Umbilical cord (tissue), 2 donors: ENCODE measurements around the gene VWF. TPM values are rescaled to one million over a fixed set of nuclear protein-coding genes. Genes with fewer than 3 reads are reported as not detected.

ENCODE experiments used
- DNase-seq: peaks from one replicate; pipeline ENCODE4 v3.0.0-alpha.2; 2015; ENCODE audit warnings: low spot score
- total RNA-seq: library from RNA; depleted of rRNA; stranded (reverse); fragments of >200 nt; gene quantifications from one replicate; pipeline ENCODE4 v1.2.3, GENCODE V29; 2014; ENCODE audit warnings: low replicate concordance; ENCODE audit not compliant: insufficient read depth

Gene VWF
- total RNA-seq, 1 donor from 2014 or later: 99.9 TPM

DNA sequence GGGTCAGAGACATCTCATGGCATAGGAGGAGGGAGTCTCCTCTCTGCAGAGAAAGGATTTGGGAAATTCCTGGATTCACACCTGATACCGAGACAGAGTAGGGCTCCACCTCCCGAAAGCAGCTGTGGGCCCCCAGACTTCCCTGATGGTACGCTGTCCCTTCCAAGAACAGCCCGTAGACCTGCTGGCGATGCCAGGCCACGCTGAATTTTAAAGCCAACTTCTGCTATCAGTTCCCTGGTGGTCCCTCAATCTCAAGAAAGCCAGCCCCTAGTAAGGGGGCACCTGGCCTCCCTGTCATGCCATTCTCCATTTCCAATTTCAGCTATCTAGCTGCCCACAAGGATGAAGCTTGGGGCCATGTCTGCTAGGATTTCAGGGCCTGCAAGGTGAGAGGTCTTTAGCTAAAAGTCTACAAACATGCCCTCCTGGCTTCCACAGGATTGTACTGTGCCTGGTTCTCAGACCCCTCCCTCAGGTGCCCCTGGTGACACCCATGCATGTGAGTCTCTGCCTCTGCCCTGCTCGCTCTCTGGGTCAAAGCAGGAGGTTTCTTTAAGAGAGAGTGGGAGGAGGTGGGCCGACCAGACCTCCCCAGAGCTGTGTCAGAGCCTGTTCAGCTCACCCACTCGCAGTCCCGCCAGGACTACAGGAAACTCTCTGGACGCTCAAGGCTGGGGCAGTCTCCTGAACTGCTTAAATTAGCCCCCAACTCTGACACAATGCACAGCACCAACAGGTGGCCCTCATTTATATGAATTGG, 209.9 kb downstream of the VWF start:
- DNase-seq: no peak

DNA sequence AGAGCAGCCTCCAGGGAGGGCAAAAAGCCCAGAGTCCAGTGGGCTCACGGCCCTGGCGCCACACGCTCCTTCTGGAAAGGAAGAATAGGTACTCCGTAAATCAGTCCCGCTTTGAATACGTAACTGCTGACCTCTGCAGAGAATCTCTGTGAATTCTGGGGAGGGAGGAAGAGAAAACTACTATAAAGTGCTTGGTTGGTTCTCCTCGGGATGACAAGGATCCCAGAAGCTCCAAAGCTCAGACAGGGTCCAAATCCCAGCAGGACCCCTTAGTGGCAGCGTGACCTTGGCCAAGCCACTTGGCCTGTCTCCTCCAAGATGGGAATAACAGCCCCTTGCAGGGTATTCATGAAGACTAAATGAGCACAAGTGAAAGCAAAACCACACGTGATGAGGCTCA, 211.1 kb downstream of the VWF start:
- DNase-seq: no peak

- DNase-seq: no peak
Measured at GRCh38 chr12:5912437-5913334, 211.8 kb downstream of the VWF start.

DNA sequence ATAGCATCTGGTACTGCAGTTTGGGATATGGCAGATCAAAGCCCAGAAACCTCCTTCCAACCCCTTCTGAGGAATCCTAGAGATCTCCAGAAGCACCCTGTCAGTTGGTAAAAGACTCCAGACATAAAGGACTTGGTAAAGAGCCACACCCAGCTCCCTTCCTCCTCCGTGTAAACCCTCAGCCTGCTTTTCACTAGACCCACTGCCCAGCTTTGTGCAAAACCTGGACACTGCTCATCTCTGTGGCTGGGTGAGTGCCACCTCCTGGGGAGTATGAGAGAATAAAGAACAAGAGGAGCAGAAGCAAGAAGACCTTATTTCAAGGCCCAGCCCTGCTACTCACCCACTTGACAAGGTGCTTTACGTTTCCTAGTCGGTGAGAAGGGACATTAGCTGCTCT, 212.5 kb downstream of the VWF start:
- peak; percentile 44 for DNase-seq

GRCh38 chr12:5910790-5911548, 213.5 kb downstream of the VWF start:
- DNase-seq: no peak

GRCh38 chr12:5909560-5909959, 214.9 kb downstream of the VWF start:
- no peak for DNase-seq

GRCh38 chr12:5908251-5908650, 216.2 kb downstream of the VWF start:
- no peak for DNase-seq

GRCh38 chr12:5907807-5908206, 216.7 kb downstream of the VWF start:
- DNase-seq: no peak

DNA sequence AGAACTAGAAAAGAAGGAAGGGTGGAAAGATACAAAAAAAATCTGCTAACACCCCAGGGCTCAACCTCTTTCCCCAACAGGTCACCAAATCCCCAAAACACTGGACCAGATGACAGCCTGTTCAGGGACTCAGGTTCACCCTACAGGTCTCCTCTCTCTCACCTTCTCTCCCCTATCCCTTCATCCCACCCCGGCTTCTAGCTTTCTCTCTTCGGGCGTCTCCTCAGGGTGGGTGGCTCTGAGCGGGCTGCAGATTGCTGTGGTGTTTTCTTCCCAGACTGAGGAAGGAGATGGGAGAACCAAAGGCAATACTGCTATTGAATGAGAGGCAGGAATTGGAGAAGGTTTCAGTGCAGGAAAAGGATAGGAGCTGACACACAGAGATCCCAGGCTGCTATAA, 218.7 kb downstream of the VWF start:
- no peak for DNase-seq

DNA sequence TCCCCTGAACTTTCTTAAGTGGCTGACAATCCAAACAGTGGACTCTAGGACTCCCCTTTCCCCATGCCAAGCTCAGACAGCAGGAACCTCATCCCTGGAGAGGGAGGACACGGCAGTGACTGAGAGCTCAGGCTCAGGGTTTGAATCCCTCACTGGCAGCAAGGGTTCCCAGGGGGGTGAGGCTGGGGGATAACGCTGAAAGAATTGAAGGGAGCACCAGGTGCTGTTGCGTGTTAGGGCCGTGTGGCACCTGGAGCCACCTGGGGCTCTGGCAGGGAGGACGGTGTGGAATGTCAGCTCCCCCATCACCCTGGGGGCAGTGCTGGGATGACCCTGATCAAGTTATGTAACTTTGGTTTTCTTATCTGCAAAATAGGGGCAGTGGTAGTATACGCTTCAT, 219.5 kb downstream of the VWF start:
- DNase-seq: no peak

GRCh38 chr12:5904441-5904840, 220.0 kb downstream of the VWF start:
- no peak for DNase-seq

DNA sequence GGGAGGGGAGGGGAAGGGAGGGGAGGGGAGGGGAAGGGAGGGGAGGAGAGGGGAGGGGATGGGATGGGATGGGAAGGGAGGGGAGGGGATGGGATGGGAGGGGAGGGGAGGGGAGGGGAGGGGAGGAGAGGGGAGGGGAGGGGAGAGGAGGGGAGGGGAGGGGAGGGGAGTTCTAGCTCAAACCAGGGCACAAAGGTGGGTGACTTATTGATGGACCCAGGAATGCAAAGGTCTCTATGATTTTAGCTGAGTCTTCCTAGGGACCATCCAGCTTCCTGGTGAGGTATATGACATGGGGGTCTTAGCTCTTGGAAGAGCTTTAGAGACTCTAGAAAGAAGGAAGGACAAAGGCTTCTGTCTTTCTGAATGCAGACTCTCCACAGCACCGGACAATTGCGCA, 221.7 kb downstream of the VWF start:
- no peak for DNase-seq

- no peak for DNase-seq
Measured at GRCh38 chr12:5901416-5901815, 223.1 kb downstream of the VWF start.

- DNase-seq: no peak
Measured at GRCh38 chr12:5900533-5901205, 223.8 kb downstream of the VWF start.

GRCh38 chr12:5900076-5900475, 224.4 kb downstream of the VWF start:
- DNase-seq: no peak

GRCh38 chr12:5899675-5900074, 224.8 kb downstream of the VWF start:
- DNase-seq: no peak

DNA sequence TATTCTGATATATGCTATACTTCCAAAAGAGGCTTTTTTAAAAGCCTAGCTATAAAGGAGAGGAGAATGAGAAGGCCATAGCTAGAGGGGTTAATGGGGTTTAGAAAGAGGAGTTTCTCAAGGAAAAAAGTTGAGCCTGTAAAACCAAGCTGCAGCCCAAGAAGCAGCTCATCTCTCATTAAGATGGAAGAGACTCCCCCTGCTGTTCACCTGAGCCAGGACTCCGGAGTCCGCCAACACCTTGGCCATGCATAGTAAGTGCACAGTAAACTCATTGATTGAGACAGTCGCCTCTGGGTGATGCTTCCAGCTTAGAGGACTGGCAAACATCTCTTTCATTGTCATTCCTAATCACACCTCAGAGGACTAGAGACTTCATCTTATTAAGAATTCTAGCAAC, 225.6 kb downstream of the VWF start:
- no peak for DNase-seq
